Inflammatory macrophage (primary cell): Measurements from ENCODE around the gene RPS6KC1.
A peak's percentile ranks its signal among the peaks of the same experiment; 100 is the strongest.
"Not testable (repeated sequence)": the region's sequence is repeated elsewhere in the genome, so short reads cannot be mapped to it uniquely, and the experiment has no call there.

Experiments
- DNase-seq, 2 donors: peaks; one replicate each; pipeline ENCODE4 v3.0.0-alpha.2; 2020 to 2022

The RPS6KC1 gene

GRCh38 chr1:213287987-213288386, 236.9 kb downstream of the RPS6KC1 start:
- no peak for DNase-seq

- peak; percentile 63 to 80 for DNase-seq
Observed at GRCh38 chr1:213291526-213291925, 240.5 kb downstream of the RPS6KC1 start.

GRCh38 chr1:213292614-213293013, 241.6 kb downstream of the RPS6KC1 start:
- DNase-seq, result peak; percentile 5 to 37

GRCh38 chr1:213295860-213296259, 244.8 kb downstream of the RPS6KC1 start:
- DNase-seq, result peak; percentile 41 to 44

GRCh38 chr1:213296558-213296957, 245.5 kb downstream of the RPS6KC1 start:
- DNase-seq, result no peak

- DNase-seq, result no peak
Observed at GRCh38 chr1:213297021-213297420, 246.0 kb downstream of the RPS6KC1 start.

GRCh38 chr1:213300433-213300832, 249.4 kb downstream of the RPS6KC1 start:
- DNase-seq, result no peak

- DNase-seq, result not testable (repeated sequence)
Observed at GRCh38 chr1:213301524-213301923, 250.5 kb downstream of the RPS6KC1 start.

GRCh38 chr1:213303286-213303685, 252.2 kb downstream of the RPS6KC1 start:
- no peak for DNase-seq

- DNase-seq, result no peak
Observed at GRCh38 chr1:213315571-213315970, 264.5 kb downstream of the RPS6KC1 start.

- DNase-seq, result not testable (repeated sequence)
Observed at GRCh38 chr1:213318458-213318857, 267.4 kb downstream of the RPS6KC1 start.

- no peak for DNase-seq
Observed at GRCh38 chr1:213320191-213320870, 269.3 kb downstream of the RPS6KC1 start.
